Umbilical cord (tissue), 2 donors: ENCODE results near the gene EPHA1. TPM values are rescaled to one million over a fixed set of nuclear protein-coding genes. Genes with fewer than 3 reads are reported as not detected.
"Not testable (repeated sequence)": the region's sequence is repeated elsewhere in the genome, so short reads cannot be mapped to it uniquely, and the experiment has no call there.

Experiments
- DNase-seq: peaks from one replicate; pipeline ENCODE4 v3.0.0-alpha.2; 2015; ENCODE audit warnings: low spot score
- total RNA-seq: library from RNA; depleted of rRNA; stranded (reverse); fragments of >200 nt; gene quantifications from one replicate; pipeline ENCODE4 v1.2.3, GENCODE V29; 2014; ENCODE audit warnings: low replicate concordance; ENCODE audit not compliant: insufficient read depth

Gene EPHA1
- total RNA-seq, 1 donor from 2014 or later, result 0.48 TPM

GRCh38 chr7:143431109-143431508, 22.5 kb upstream of the EPHA1 start:
- no peak for DNase-seq

DNA sequence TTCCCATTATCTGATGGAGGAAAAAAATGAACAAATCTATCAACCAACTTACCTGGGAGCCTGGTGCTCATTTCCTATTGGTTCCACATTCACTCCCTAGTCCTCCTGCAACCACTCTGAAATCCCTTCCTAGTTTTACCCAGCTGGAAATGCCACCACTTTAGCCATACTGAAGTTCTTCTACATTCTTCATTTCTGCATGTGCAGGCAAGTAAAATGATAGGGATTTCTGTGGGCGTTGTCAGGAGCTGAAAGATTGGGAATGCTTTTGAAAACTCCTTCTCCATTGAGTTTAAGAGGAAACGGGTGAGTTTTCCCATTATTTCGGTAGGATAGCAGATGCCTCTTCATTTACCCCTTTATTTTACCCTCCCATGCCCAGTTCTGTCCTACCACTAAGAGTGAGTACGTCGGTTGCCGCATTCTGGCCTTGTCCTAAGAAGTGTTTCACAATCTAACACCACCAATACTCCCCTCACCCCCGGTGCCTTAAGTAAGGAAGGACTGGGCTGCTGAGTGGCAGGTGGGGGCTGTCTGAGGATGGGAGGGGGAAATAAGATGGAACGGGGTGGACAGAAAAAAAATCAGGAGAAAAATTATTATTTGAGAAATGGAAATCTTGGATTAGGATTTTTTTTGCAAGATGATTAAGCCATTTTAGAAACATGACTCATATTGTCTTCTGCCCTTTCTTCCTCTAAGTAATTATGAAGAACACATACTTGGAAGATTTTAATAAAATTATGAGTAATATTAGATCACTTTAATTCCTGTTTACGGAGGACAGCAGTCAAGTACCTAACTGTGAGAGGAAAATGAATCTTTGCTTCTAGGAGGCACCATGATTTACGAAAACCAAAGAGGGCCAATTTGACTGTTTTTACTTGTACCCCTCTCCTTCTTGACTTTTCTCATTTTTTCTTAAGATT, 21.4 kb upstream of the EPHA1 start:
- no peak for DNase-seq

GRCh38 chr7:143426479-143427142, 18.0 kb upstream of the EPHA1 start:
- DNase-seq, result no peak

DNA sequence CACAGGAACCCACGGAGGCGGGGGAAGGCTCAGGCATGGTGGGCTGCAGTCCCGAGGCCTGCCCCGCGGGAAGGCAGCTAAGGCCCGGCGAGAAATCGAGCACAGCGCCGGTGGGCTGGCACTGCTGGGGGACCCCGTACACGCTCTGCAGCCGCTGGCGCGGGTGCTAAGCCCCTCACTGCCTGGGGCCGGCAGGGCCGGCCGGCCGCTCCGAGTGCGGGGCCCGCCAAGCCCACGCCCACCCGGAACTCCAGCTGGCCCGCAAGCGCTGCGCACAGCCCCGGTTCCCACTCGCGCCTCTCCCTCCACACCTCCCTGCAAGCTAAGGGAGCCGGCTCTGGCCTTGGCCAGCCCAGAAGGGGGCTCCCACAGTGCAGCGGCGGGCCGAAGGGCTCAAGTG, 15.8 kb upstream of the EPHA1 start:
- DNase-seq, result not testable (repeated sequence)

DNA sequence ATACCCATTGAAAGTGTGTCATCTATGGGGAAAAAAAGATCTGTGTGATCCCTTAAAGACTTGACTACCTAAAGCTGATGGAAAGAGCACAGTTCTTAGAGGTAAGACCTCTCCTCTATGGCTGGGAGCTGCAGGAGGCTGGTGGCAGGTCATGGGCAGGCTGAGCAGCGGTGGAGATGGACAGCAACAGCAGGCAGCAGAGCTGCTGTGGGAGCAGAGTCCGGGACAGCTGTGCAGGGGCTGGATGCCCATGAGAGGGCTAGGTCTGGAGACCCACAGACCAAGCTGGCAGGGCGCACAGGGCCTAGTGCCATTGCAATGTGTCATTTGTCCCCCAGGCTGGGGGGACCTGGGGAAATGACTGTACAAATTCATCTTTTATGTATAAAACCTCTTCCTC, 13.4 kb upstream of the EPHA1 start:
- no peak for DNase-seq

- DNase-seq, result not testable (repeated sequence)
These were observed 12.0 kb upstream of the EPHA1 start for GRCh38 chr7:143420624-143421023.

- DNase-seq, result peak; percentile 19
These were observed 11.2 kb upstream of the EPHA1 start for GRCh38 chr7:143419880-143420279.

DNA sequence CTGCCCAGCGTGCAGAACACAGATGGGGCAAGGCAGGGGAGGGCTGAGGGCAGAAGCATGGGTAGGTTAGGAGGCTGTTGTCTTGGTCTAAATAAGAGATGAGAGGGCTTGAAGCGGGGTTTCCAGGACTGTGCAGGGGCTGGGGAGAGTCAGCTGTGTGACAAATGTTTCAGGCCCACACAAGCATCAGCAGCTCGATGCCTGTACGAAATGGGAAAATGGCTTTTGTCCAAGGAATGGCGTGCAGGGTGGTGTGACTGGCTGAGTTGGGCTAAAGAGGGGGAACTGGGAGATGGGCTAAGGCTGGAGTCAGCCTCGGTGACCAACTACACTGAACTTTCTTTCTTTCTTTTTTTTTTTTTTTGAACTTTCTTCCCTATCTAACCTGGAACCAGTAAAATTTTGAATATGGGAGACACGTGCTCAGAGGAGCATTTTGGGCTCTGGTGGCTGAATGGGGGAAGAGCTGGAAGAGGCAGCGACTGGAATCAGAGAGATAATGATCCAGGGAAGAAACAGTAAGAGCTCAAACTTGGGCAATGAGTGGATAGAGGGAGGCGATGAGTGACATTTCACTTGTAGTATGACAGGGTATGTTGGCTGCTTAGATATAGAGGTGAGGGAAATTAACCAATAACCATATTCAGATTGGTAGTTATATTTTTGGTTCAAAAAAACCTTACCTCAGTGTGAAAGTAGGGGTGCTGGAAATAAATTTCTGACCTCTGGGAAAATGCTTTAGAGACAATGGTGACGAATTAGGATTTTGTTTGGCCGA, 10.2 kb upstream of the EPHA1 start:
- DNase-seq, result no peak

GRCh38 chr7:143417734-143418383, 9.2 kb upstream of the EPHA1 start:
- no peak for DNase-seq

DNA sequence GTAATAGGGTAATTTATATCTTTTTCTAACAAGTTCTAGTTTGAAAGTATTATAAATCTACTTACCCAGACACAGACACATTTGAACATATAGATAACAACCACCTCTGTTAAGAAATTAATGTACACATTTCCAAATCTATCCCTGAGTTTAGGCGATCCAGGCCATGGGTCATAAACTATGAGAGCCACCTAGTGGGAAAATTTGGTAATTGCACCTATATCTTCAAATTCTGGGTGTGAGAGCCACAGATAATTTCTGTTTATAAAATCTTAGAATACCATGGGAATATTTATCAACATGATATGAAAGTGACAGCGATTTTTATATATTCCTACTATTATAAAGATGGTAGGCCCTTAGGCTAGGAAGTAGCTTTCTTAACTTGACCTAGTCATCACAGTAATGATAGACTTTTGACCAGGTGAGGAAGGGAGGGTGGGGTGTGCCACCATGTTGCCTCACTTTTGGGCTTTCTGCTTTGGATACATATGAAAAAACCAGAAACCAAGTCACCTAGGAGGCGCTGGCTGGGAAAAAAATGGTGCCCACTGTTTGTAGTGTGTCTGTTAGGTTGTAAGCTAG, 8.0 kb upstream of the EPHA1 start:
- peak; percentile 79 for DNase-seq

DNA sequence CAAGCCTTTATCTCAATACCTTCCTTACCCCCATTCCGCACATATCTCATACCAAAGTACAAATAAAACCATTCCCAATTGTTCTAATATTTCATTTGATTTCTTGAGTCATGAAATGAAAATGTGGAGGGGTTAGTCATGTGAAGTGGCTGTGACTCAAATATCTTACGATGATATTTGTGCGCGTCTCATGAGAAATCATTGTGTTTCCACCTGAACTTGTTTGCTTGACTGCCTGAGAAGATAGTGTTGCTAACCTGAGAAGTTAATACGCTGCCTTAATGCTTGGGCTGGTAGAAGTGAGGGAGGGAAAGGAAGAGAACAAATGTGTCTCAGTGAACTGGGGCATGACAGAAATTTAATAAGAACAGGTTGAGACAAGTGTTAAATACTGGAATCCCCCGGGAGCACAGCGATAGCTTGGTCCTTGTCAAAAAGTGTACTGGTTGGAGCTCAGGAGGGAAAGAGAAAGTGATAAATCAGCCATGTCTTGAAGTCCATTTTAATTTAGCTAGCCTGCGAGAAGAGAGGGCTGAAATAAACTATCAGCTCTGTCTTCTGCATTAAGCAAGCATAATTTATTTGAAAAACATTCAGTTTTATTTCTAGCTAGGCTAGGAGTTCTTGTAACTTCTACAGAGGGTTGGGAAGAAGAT, 7.2 kb upstream of the EPHA1 start:
- DNase-seq, result peak; percentile 57

DNA sequence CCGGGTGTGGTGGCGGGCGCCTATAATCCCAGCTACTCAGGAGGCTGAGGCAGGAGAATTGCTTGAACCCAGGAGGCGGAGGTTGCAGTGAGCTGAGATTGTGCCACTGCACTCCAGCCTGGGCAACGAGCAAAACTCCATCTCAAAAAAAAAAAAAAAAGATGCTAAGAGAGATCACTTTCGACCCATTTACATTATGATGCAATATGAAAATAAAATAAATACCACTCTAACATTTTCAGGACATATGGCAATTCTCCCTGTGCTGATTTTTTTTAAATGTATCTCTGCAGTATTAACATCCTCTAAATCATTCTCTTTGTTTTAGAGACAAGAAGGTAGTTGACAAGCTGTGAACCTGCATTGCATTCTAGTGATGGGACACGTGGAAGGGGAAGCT, 6.6 kb upstream of the EPHA1 start:
- DNase-seq, result not testable (repeated sequence)

DNA sequence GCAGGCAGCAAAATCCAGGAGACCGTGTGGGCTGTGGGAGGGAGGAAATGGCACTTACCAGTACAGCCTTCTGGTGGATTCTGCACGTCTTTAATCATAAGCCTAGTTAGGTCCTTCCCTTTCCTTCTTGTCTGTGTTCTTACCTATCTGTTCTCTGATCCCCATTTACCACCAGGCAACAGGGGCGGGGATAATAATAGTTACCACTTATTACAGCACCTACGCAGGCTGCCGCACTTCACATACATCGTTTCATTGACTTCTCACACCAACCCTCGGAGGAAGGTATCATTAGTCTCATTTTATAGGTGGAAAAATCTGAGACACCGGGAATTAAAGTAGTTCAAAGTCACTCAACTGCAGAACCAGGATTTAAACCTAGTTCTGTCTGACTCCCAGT, 4.5 kb upstream of the EPHA1 start:
- DNase-seq, result no peak

DNA sequence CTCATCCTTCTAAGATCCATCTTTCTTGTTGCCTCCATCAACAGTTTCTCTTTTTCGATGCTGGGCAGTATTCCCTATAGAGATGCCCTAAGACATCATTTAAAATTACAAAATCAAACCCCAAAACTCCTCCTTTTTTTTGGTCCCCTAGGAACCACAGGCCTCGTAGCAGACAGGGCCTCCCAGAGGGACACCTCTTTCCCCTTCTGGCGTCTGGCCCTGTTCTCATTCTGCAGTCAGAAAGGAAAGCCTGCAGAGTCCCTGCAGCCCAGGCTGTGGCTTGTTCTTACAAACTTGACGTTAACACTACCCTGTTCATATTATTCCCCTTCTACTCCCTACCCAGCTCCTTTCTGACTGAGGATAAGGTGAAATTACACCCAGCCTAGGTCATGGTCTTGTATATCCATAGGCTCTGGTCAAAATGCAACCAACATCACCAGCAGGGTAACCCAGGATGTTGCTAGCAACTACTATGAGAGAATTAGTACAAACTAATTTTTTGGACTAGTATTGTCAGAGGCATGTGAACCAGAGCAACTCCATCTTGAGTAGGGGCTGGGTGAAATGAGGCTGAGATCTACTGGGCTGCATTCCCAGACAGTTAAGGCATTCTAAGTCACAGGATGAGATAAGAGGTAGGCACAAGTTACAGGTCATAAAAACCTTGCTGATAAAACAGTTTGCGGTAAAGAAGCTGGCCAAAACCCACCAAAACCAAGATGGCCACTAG, 3.5 kb upstream of the EPHA1 start:
- DNase-seq, result peak; percentile 46

- peak; percentile 78 for DNase-seq
These were observed 1.9 kb upstream of the EPHA1 start for GRCh38 chr7:143410521-143411004.

DNA sequence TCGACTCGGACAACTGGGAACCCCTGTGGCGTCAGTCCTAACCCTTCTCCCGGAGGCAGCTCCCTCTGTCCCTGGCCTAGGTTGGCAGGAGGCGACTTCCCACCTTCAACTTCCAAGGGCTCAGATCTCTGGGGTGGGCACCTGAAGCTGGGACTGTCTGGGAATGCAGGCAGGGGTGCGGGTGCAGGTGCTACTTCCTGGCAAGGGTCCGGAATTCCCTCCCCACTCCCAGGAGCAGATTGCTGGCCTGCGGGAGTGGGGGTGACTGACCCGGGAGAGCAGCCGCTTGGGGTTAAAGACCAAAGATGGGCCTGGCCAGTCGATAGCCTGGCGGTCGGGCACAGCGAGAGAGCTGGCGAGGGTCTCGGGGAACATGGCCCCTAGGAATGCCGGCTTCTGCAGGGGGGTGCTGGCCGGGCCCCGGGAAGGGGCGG, 387 bp downstream of the EPHA1 start:
- no peak for DNase-seq

- DNase-seq, result no peak
These were observed 1.1 kb downstream of the EPHA1 start for GRCh38 chr7:143407287-143408251.

DNA sequence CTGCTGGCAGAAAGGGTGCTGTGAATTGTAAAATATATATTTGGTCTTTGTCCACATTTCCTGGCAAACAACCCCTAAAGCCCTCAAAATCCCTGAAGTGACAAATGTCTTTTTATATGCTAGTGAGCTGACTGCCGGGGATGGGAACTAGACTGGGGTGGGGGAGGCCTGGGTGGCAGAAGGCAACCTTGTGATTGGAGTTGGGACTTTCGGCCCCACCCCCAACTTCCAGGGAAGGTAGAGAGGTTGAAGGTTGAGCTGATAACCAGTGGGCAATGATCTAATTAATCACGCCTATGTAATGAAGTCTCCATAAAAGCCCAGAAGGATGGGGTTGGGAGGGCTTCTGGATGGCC, 2.7 kb downstream of the EPHA1 start:
- DNase-seq, result no peak
